Activated T-cell treated with anti-CD3 and anti-CD28 coated beads, Interleukin-2, amount 50 U/mL, for 4 hours (primary cell): ENCODE measurements around the gene SNCB. TPM values are rescaled to one million over a fixed set of nuclear protein-coding genes. Genes with fewer than 3 reads are reported as not detected.

ENCODE experiments used
- ATAC-seq, 2 donors: fragments of 200-7000 bp; cut with Tn5 transposase; one replicate each; pipeline ENCODE4 v1.10.0; 2021
- DNase-seq: peaks from one replicate; pipeline ENCODE4 v3.0.0-alpha.2; 2020
- H3K27me3 Mint-ChIP-seq: one replicate; pipeline ENCODE4 v1.8.0; 2021; ENCODE audit warnings: low read depth, mixed read lengths
- H3K36me3 Mint-ChIP-seq: one replicate; pipeline ENCODE4 v1.8.0; 2022; ENCODE audit warnings: mixed read lengths; ENCODE audit not compliant: insufficient read depth
- H3K4me1 Mint-ChIP-seq: one replicate; pipeline ENCODE4 v1.8.0; 2021; ENCODE audit warnings: low read depth, mixed read lengths
- H3K4me3 Mint-ChIP-seq: one replicate; pipeline ENCODE4 v1.8.0; 2021; ENCODE audit warnings: mild to moderate bottlenecking, moderate library complexity, mixed read lengths
- H3K9me3 Mint-ChIP-seq: one replicate; pipeline ENCODE4 v1.8.0; 2021; ENCODE audit warnings: mixed read lengths
- total RNA-seq, 3 donors: library from RNA; stranded (reverse); gene quantifications; one replicate each; pipeline ENCODE4 v1.2.1, GENCODE V29; 2021

SNCB gene
- total RNA-seq, 3 donors from 2014 or later: not detected

DNA sequence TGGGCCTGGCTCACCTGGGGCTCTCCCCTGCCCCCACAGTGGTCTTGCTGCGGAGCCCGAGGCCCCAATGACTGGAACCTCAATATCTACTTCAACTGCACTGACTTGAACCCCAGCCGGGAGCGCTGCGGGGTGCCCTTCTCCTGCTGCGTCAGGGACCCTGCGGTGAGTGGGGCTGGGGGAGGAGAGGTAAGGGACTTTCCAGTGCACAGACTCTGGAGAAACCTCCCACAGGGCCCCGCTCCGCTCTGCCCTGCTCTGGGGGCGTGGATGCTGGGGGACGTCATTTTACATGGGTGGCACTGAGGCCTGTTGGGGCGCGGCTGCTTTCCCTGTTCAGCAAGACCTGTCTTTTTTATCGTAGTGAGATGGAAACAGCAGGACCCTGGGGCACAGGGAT is 24.5 kb upstream of the SNCB start:
- peaks cover 65% of the 10 kb centered on the region for H3K4me1 Mint-ChIP-seq
- no peaks in the 10 kb centered on the region for H3K27me3 Mint-ChIP-seq
- no peaks in the 10 kb centered on the region for H3K9me3 Mint-ChIP-seq
- no peak for ATAC-seq
- no peak overlapping the region for H3K4me3 Mint-ChIP-seq
- H3K36me3 Mint-ChIP-seq: peaks cover 15% of the 10 kb centered on the region
- no peak for DNase-seq

DNA sequence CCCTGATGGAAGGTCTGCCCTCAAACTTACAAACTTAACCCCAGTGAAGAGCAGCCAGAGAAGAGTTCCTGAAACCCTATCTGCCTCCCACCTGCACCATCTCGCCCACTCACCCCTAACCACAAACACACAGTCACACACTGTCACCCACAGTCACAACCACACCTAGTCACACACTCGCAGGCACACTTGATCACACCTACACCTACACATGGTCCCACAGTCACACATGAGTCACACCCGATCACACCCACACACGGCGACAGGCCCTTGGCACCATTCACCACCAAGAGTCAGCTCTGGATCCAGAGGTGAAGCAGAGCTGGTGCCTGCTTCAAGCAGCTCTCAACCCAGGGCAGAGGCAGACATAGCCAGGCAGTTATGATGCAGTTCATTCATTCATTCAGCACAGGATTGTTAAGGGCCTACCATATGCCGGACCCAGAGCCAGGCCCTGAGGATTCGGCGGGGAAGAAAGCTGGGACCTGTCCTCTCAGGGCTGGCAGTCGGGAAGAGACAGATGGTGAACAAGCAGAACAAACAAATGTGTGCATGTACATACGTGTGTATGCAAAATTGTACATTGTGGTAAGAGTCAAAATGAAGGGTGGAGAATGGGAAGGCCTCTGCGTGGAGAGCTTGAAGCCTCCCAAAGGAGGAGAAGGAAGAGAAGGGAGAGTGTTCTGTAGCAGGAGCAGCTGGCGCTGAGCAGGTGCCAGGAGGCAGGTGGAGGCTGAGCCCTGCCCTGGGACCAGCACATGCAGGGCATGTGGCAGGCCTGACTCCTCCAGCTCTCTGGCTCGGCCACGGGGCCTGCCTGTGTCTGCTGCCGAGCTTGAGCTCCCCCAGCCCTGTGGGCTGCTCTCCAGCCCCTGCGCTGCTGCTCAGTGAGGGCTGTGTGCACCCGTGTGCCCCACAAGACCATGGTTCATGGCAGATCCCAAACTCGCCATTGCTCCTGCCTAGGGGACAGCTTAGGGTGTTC is 23.4 kb upstream of the SNCB start:
- peak; percentile 83 to 84 for ATAC-seq
- H3K9me3 Mint-ChIP-seq: no peaks in the 10 kb centered on the region
- H3K4me3 Mint-ChIP-seq: peak overlapping the region; percentile 24
- H3K36me3 Mint-ChIP-seq: peaks cover 15% of the 10 kb centered on the region
- no peaks in the 10 kb centered on the region for H3K27me3 Mint-ChIP-seq
- peak; percentile 85 for DNase-seq
- peaks cover 67% of the 10 kb centered on the region for H3K4me1 Mint-ChIP-seq

DNA sequence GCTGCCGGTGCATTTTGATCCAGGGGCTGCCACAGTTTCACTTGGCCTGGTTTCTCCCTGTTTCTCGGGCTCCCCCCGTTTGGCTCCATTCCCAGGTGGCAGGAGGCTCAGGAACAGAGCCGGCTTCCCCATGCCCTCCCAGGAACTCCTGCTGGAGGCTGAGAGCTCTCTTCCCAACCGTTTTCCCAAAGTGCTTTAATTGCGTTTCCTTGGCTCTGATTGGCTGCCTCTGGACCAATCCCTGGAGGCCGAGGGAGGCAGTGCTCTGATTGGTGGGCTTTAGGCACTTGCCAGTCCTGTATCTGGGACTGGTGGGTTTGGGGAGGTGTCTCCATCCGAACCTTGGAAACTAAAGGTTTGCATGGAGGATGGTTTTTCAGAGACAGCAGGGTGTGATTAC is 21.8 kb upstream of the SNCB start:
- no peak for ATAC-seq
- DNase-seq: no peak
- Mint-ChIP-seq H3K36me3 (peaks cover 13% of the 10 kb centered on the region), H3K4me3 (no peak overlapping the region), H3K4me1 (peaks cover 64% of the 10 kb centered on the region), H3K27me3 (no peaks in the 10 kb centered on the region), H3K9me3 (no peaks in the 10 kb centered on the region)

DNA sequence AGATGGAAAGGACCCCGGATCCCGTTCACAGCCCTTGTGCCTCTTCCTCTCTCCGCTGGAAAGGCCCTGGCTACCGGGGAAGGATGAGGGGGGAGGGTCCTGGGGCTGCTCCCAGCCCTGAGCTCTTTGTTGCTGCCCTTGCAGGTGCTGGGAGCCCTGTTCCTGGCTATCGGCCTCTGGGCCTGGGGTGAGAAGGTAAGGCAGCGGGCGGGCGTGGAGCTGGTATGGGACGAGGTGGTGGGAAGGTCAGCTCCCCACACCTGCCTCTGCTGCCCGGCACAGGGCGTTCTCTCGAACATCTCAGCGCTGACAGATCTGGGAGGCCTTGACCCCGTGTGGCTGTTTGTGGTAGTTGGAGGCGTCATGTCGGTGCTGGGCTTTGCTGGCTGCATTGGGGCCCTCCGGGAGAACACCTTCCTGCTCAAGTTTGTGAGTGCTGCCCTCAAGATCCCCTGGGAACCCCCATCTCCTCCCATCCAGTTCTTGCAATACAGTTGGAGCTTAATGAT is 21.2 kb upstream of the SNCB start:
- H3K4me1 Mint-ChIP-seq: peaks cover 68% of the 10 kb centered on the region
- no peak for ATAC-seq
- H3K9me3 Mint-ChIP-seq: no peaks in the 10 kb centered on the region
- no peak for DNase-seq
- no peaks in the 10 kb centered on the region for H3K27me3 Mint-ChIP-seq
- H3K36me3 Mint-ChIP-seq: peaks cover 13% of the 10 kb centered on the region
- no peak overlapping the region for H3K4me3 Mint-ChIP-seq

GRCh38 chr5:176650354-176650884 is 20.1 kb upstream of the SNCB start:
- Mint-ChIP-seq H3K4me1 (peaks cover 74% of the 10 kb centered on the region), H3K27me3 (no peaks in the 10 kb centered on the region), H3K4me3 (no peak overlapping the region), H3K9me3 (no peaks in the 10 kb centered on the region), H3K36me3 (peaks cover 10% of the 10 kb centered on the region)
- ATAC-seq (no peak), DNase-seq (no peak)

- H3K36me3 Mint-ChIP-seq: peaks cover 5% of the 10 kb centered on the region
Measured at GRCh38 chr5:176648474-176649194, 18.3 kb upstream of the SNCB start.

GRCh38 chr5:176647843-176648473 is 17.6 kb upstream of the SNCB start:
- peak overlapping the region; percentile 81 for H3K4me3 Mint-ChIP-seq
- ATAC-seq (no peak), DNase-seq (no peak)
- no peaks in the 10 kb centered on the region for H3K27me3 Mint-ChIP-seq
- H3K36me3 Mint-ChIP-seq: no peaks in the 10 kb centered on the region
- H3K9me3 Mint-ChIP-seq: no peaks in the 10 kb centered on the region
- H3K4me1 Mint-ChIP-seq: peaks cover 57% of the 10 kb centered on the region

More at GRCh38 chr5:176648474-176649194, 18.3 kb upstream of the SNCB start:
- ATAC-seq: no peak
- DNase-seq: no peak
- Mint-ChIP-seq H3K9me3 (no peaks in the 10 kb centered on the region), H3K27me3 (no peaks in the 10 kb centered on the region), H3K4me3 (peak overlapping the region; percentile 81), H3K4me1 (peaks cover 64% of the 10 kb centered on the region)

- ATAC-seq (peak; percentile 93 to 94), DNase-seq (peak; percentile 98)
- Mint-ChIP-seq H3K4me3 (peak within 1 kb of the TSS; percentile 86), H3K36me3 (no peaks in the 10 kb centered on the region), H3K9me3 (no peaks in the 10 kb centered on the region), H3K4me1 (peaks cover 50% of the 10 kb centered on the region), H3K27me3 (no peaks in the 10 kb centered on the region)
Measured at GRCh38 chr5:176647030-176647842, 16.9 kb upstream of the SNCB start, which contains the start of gene TSPAN17. TSPAN17 (plus strand) TSS chr5:176647484; CDS start chr5:176647616, 132 bp downstream.

GRCh38 chr5:176646707-176647029 is 16.3 kb upstream of the SNCB start:
- H3K4me1 Mint-ChIP-seq: peaks cover 45% of the 10 kb centered on the region
- peak; percentile 7 to 16 for ATAC-seq
- no peaks in the 10 kb centered on the region for H3K36me3 Mint-ChIP-seq
- H3K4me3 Mint-ChIP-seq: peak overlapping the region; percentile 86
- no peaks in the 10 kb centered on the region for H3K9me3 Mint-ChIP-seq
- H3K27me3 Mint-ChIP-seq: no peaks in the 10 kb centered on the region
- no peak for DNase-seq

GRCh38 chr5:176646049-176646706 is 15.8 kb upstream of the SNCB start:
- DNase-seq: no peak
- ATAC-seq: no peak
- Mint-ChIP-seq H3K36me3 (no peaks in the 10 kb centered on the region), H3K4me3 (peak overlapping the region; percentile 86), H3K9me3 (no peaks in the 10 kb centered on the region), H3K4me1 (peaks cover 41% of the 10 kb centered on the region), H3K27me3 (no peaks in the 10 kb centered on the region)

DNA sequence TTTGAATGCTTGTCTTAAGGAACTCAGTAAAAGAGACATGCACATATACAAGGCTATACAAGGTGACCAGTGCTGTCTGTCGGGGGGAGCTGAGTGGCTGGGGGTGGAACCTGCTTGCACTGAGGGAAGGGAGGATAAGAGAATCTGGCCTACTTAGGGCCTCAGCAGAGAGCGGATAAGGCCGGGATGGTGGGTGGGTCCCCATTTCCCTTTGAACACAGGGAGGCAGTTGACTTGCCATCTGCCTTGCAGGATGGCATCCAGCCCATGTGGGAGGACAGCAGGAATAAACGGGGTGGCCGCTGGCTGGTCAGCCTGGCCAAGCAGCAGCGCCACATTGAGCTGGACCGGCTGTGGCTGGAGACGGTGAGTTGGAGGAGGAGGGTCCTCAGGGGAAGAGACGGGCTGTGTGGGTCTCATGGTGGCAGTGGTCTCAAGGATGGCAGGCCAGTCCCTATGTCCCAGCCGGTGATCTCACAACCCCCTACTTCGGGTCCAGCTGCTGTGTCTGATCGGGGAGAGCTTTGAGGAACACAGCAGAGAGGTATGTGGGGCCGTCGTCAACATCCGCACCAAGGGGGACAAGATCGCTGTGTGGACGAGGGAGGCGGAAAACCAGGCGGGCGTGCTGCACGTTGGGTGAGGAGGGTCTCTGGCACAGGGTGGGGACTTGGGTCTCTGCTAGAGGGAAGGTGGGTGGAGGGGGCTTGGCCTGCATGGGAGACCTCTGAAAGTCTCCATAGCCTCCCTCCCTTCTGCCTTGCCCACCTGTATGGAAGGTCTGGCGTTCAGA is 14.7 kb upstream of the SNCB start:
- Mint-ChIP-seq H3K9me3 (no peaks in the 10 kb centered on the region), H3K36me3 (no peaks in the 10 kb centered on the region), H3K27me3 (no peaks in the 10 kb centered on the region), H3K4me1 (peaks cover 31% of the 10 kb centered on the region), H3K4me3 (peak overlapping the region; percentile 42)
- ATAC-seq (no peak), DNase-seq (no peak)

GRCh38 chr5:176644294-176644693 is 14.0 kb upstream of the SNCB start:
- Mint-ChIP-seq H3K36me3 (no peaks in the 10 kb centered on the region), H3K4me3 (no peak overlapping the region), H3K27me3 (no peaks in the 10 kb centered on the region), H3K4me1 (peaks cover 24% of the 10 kb centered on the region), H3K9me3 (no peaks in the 10 kb centered on the region)
- no peak for ATAC-seq
- DNase-seq: no peak
